Naive thymus-derived CD4-positive, alpha-beta T cell (primary cell): Measurements from ENCODE around the gene HLA-E. TPM values are rescaled to one million over a fixed set of nuclear protein-coding genes. Genes with fewer than 3 reads are reported as not detected.

Source experiments
- ATAC-seq: fragments of 150-1000 bp; cut with Tn5 transposase; 2 replicates; pipeline ENCODE4 v1.10.0; 2021; ENCODE audit warnings: mild to moderate bottlenecking, moderate library complexity
- CTCF ChIA-PET: fragments of 350-600 bp; sonication (Branson Sonifier 250); formaldehyde crosslinking; loops from one replicate; lab custom pipeline; 2021; ENCODE audit warnings: antibody characterized with exemption; lab: Charles Lee
- POLR2A ChIA-PET: fragments of 350-600 bp; sonication (Branson Sonifier 250); formaldehyde crosslinking; loops from one replicate; lab custom pipeline; 2021; ENCODE audit warnings: antibody characterized with exemption, inconsistent platforms; lab: Charles Lee
- DNase-seq, 9 donors: peaks; one replicate each; pipeline versions ENCODE4 v3.0.0 to v3.0.0-alpha.2; 2020 to 2022; ENCODE audit warnings: mixed read lengths in 1 of 9
- H3K27ac ChIP-seq: one replicate; pipeline ENCODE4 v1.7.0; 2013; ENCODE audit warnings: mild to moderate bottlenecking, low read depth, low read length, moderate library complexity
- H3K27me3 ChIP-seq, 2 donors: one replicate each; pipeline ENCODE4 v1.7.0; 2013; ENCODE audit warnings: low read length in 2 of 2, mild to moderate bottlenecking in 2 of 2, moderate library complexity in 2 of 2; ENCODE audit not compliant: control insufficient read depth in 2 of 2, insufficient read depth in 2 of 2
- H3K36me3 ChIP-seq, 3 experiments: 1 replicate in 2 of 3; 2 replicates in 1 of 3; pipeline ENCODE4 v1.7.0; 2013; ENCODE audit warnings: low read length in 3 of 3, mild to moderate bottlenecking in 3 of 3, moderate library complexity in 1 of 3; ENCODE audit not compliant: insufficient read depth in 3 of 3, control insufficient read depth in 2 of 3
- H3K4me1 ChIP-seq, 2 donors: one replicate each; pipeline ENCODE4 v1.7.0; 2013; ENCODE audit warnings: low read length in 2 of 2, mild to moderate bottlenecking in 2 of 2, moderate library complexity in 1 of 2; ENCODE audit not compliant: control insufficient read depth in 2 of 2, insufficient read depth in 2 of 2
- H3K4me3 ChIP-seq: 2 replicates; pipeline ENCODE4 v1.7.0; 2013; ENCODE audit warnings: mild to moderate bottlenecking, low read length
- H3K9me3 ChIP-seq, 3 experiments: 1 replicate in 2 of 3; 2 replicates in 1 of 3; pipeline ENCODE4 v1.7.0; 2013; ENCODE audit warnings: low read length in 3 of 3; ENCODE audit not compliant: control insufficient read depth in 2 of 3
- H3K27ac Mint-ChIP-seq, 9 donors: one replicate each; pipeline ENCODE4 v1.8.0; 2020 to 2022; ENCODE audit warnings: mixed read lengths in 9 of 9, mild to moderate bottlenecking in 8 of 9, moderate library complexity in 5 of 9, inconsistent platforms in 2 of 9
- H3K27me3 Mint-ChIP-seq, 5 donors: one replicate each; pipeline ENCODE4 v1.8.0; 2021 to 2022; ENCODE audit warnings: mixed read lengths in 5 of 5, mild to moderate bottlenecking in 1 of 5
- H3K36me3 Mint-ChIP-seq, 5 donors: one replicate each; pipeline ENCODE4 v1.8.0; 2020 to 2022; ENCODE audit warnings: mixed read lengths in 5 of 5, mild to moderate bottlenecking in 3 of 5, inconsistent platforms in 1 of 5
- H3K4me1 Mint-ChIP-seq, 7 donors: one replicate each; pipeline ENCODE4 v1.8.0; 2020 to 2022; ENCODE audit warnings: mixed read lengths in 7 of 7, mild to moderate bottlenecking in 3 of 7, inconsistent platforms in 1 of 7
- H3K4me3 Mint-ChIP-seq, 10 donors: one replicate each; pipeline ENCODE4 v1.8.0; 2020 to 2022; ENCODE audit warnings: mild to moderate bottlenecking in 10 of 10, mixed read lengths in 10 of 10, moderate library complexity in 6 of 10, inconsistent platforms in 2 of 10
- H3K9me3 Mint-ChIP-seq, 11 donors: one replicate each; pipeline ENCODE4 v1.8.0; 2020 to 2022; ENCODE audit warnings: mixed read lengths in 11 of 11, mild to moderate bottlenecking in 4 of 11, inconsistent platforms in 1 of 11, moderate library complexity in 1 of 11
- intact Hi-C, 2 donors: fragments of 100-400 bp; cut with micrococcal nuclease; formaldehyde crosslinking; loops; one replicate each; pipeline ENCODE4 v1.15.1; 2023
- polyA plus RNA-seq, 2 donors: library from polyadenylated mRNA; unstranded; fragments of 300-500 nt; fragmentation: Illumina TruSeq; gene quantifications; one replicate each; pipeline ENCODE4 v1.2.3, GENCODE V29; 2021
- total RNA-seq, 6 experiments: library from RNA in 5 of 6; stranded (reverse) in 5 of 6; gene quantifications; 1 replicate in 5 of 6; 2 replicates in 1 of 6; pipeline ENCODE4 v1.2.3 and lab custom pipeline; 2021 to 2026

The HLA-E gene
- total RNA-seq, result 1,000 to 10,000 TPM in 4 of 5 experiments, 100 to 1,000 TPM in 1; 614 to 1,412 (median 1,095) TPM
- 1,000 to 10,000 TPM; 3,020 to 3,096 TPM for polyA plus RNA-seq
- total RNA-seq (lab: John Stamatoyannopoulos, UW), result 1,987 reads per million, percentile 100 among the genes with 10 or more reads in this experiment

GRCh38 chr6:30489081-30490025 lies at the start of gene HLA-E:
Gene HLA-E (plus strand): TSS chr6:30489509. CDS start chr6:30489532, 23 bp downstream.
- Mint-ChIP-seq H3K27me3 (peaks cover 0 to 7% (median 0%) of the 10 kb centered on the region in 5 donors), H3K36me3 (peaks cover 13 to 50% (median 42%) of the 10 kb centered on the region in 5 donors), H3K27ac (peak within 1 kb of the TSS; percentile 96 to 99 (median 99)), H3K4me1 (peaks cover 33 to 61% (median 46%) of the 10 kb centered on the region in 7 donors), H3K4me3 (peak within 1 kb of the TSS; percentile 94 to 100 (median 99)), H3K9me3 (peaks cover 0 to 8% (median 0%) of the 10 kb centered on the region in 11 donors)
- ATAC-seq (peak; percentile 89), DNase-seq (peak; percentile 62 to 99 (median 95))
- Histone ChIP-seq H3K27ac (peak within 1 kb of the TSS; percentile 97), H3K9me3 (no peaks in the 10 kb centered on the region), H3K4me3 (peak within 1 kb of the TSS; percentile 83), H3K4me1 (peaks cover 26 to 33% of the 10 kb centered on the region in 2 donors), H3K27me3 (no peaks in the 10 kb centered on the region), H3K36me3 (peaks cover 27 to 44% (median 29%) of the 10 kb centered on the region in 3 experiments)
- ChIA-PET POLR2A (interaction anchor here (0.9 to 9.8 kb wide), 13 partner anchors 8 to 237 kb away, joined by 3 to 652 read pairs (median 9); partner anchors contain the start of gene MDC1), CTCF (interaction anchor here (4.8 to 10.0 kb wide), 3 partner anchors 28 to 56 kb away, joined by 18 to 263 read pairs (median 77); no protein-coding TSS in a partner anchor)
- intact Hi-C loops, result loop anchor here (1.0 kb wide), 7 partner anchors 20 to 231 kb away; partner anchors contain the start of genes GNL1 (in 2 of the 2), MRPS18B (in 2 of the 2), PPP1R10 (in 2 of the 2) and MDC1 (in 1 of the 2)

- Histone ChIP-seq H3K4me1 (no peaks in the 10 kb centered on the region), H3K36me3 (no peaks in the 10 kb centered on the region), H3K27me3 (peaks cover 13 to 16% of the 10 kb centered on the region in 2 donors), H3K27ac (no peak overlapping the region), H3K9me3 (no peaks in the 10 kb centered on the region), H3K4me3 (no peak overlapping the region)
- intact Hi-C loops, result no loop called here
- no peak overlapping the region for H3K4me3 Mint-ChIP-seq
- H3K27me3 Mint-ChIP-seq, result peaks cover 62 to 85% (median 70%) of the 10 kb centered on the region in 5 donors
- peaks cover 0 to 3% (median 0%) of the 10 kb centered on the region in 11 donors for H3K9me3 Mint-ChIP-seq
- H3K36me3 Mint-ChIP-seq, result no peaks in the 10 kb centered on the region
- CTCF ChIA-PET, result interaction anchor here (1.0 kb wide), 1 partner anchor 41 kb away, joined by 4 read pairs; no protein-coding TSS in a partner anchor
- no peak for DNase-seq
- no peak overlapping the region for H3K27ac Mint-ChIP-seq
- peaks cover 0 to 6% (median 4%) of the 10 kb centered on the region in 7 donors for H3K4me1 Mint-ChIP-seq
- POLR2A ChIA-PET, result interaction anchor here (0.6 to 2.9 kb wide), 4 partner anchors 10 to 276 kb away, joined by 3 to 13 read pairs (median 3); partner anchors contain the start of gene MDC1
- no peak for ATAC-seq
Observed at GRCh38 chr6:30441171-30441570, 48.1 kb upstream of the HLA-E start.

GRCh38 chr6:30443657-30444450 lies 45.5 kb upstream of the HLA-E start:
- no peak for ATAC-seq
- H3K27me3 Mint-ChIP-seq, result peaks cover 83 to 91% (median 88%) of the 10 kb centered on the region in 5 donors
- ChIA-PET POLR2A (no interaction called here), CTCF (no interaction called here)
- no peaks in the 10 kb centered on the region for H3K9me3 ChIP-seq
- H3K27ac Mint-ChIP-seq, result no peak overlapping the region
- H3K4me3 Mint-ChIP-seq, result peak overlapping the region in 1 of 10 donors; percentile 5
- H3K27ac ChIP-seq, result no peak overlapping the region
- no peak for DNase-seq
- no peak overlapping the region for H3K4me3 ChIP-seq
- peaks cover 3 to 11% (median 6%) of the 10 kb centered on the region in 7 donors for H3K4me1 Mint-ChIP-seq
- H3K27me3 ChIP-seq, result peaks cover 13 to 20% of the 10 kb centered on the region in 2 donors
- no peaks in the 10 kb centered on the region for H3K36me3 ChIP-seq
- intact Hi-C loops, result no loop called here
- H3K36me3 Mint-ChIP-seq, result no peaks in the 10 kb centered on the region
- no peaks in the 10 kb centered on the region for H3K4me1 ChIP-seq
- peaks cover 0 to 3% (median 0%) of the 10 kb centered on the region in 11 donors for H3K9me3 Mint-ChIP-seq

GRCh38 chr6:30444451-30444742 lies 44.9 kb upstream of the HLA-E start:
- ATAC-seq (no peak), DNase-seq (no peak)
- H3K9me3 Mint-ChIP-seq, result peaks cover 0 to 3% (median 0%) of the 10 kb centered on the region in 11 donors
- H3K4me1 ChIP-seq, result peaks cover 0 to 1% of the 10 kb centered on the region in 2 donors
- H3K4me1 Mint-ChIP-seq, result peaks cover 6 to 14% (median 11%) of the 10 kb centered on the region in 7 donors
- no peaks in the 10 kb centered on the region for H3K9me3 ChIP-seq
- H3K27me3 ChIP-seq, result peaks cover 13 to 20% of the 10 kb centered on the region in 2 donors
- POLR2A ChIA-PET, result no interaction called here
- peaks cover 89 to 96% (median 90%) of the 10 kb centered on the region in 5 donors for H3K27me3 Mint-ChIP-seq
- no peak overlapping the region for H3K4me3 ChIP-seq
- intact Hi-C loops, result no loop called here
- no peaks in the 10 kb centered on the region for H3K36me3 Mint-ChIP-seq
- no peak overlapping the region for H3K27ac ChIP-seq
- H3K4me3 Mint-ChIP-seq, result peak overlapping the region in 1 of 10 donors; percentile 5
- CTCF ChIA-PET, result interaction anchor here (0.7 kb wide), 1 partner anchor 11 kb away, joined by 9 read pairs; no protein-coding TSS in a partner anchor
- no peak overlapping the region for H3K27ac Mint-ChIP-seq
- H3K36me3 ChIP-seq, result no peaks in the 10 kb centered on the region

- peaks cover 13 to 15% of the 10 kb centered on the region in 2 donors for H3K27me3 ChIP-seq
- no peak overlapping the region for H3K27ac Mint-ChIP-seq
- peaks cover 0 to 1% (median 0%) of the 10 kb centered on the region in 11 donors for H3K9me3 Mint-ChIP-seq
- ATAC-seq (no peak), DNase-seq (no peak)
- POLR2A ChIA-PET, result no interaction called here
- no peak overlapping the region for H3K27ac ChIP-seq
- H3K4me3 Mint-ChIP-seq, result peak overlapping the region in 1 of 10 donors; percentile 20
- intact Hi-C loops, result no loop called here
- H3K9me3 ChIP-seq, result no peaks in the 10 kb centered on the region
- CTCF ChIA-PET, result no interaction called here
- H3K27me3 Mint-ChIP-seq, result peaks cover 81 to 89% (median 89%) of the 10 kb centered on the region in 5 donors
- H3K4me1 ChIP-seq, result peaks cover 16 to 19% of the 10 kb centered on the region in 2 donors
- H3K36me3 ChIP-seq, result no peaks in the 10 kb centered on the region
- no peaks in the 10 kb centered on the region for H3K36me3 Mint-ChIP-seq
- H3K4me3 ChIP-seq, result no peak overlapping the region
- peaks cover 13 to 31% (median 27%) of the 10 kb centered on the region in 7 donors for H3K4me1 Mint-ChIP-seq
Observed at GRCh38 chr6:30446259-30446658, 43.0 kb upstream of the HLA-E start.

GRCh38 chr6:30447237-30447636 lies 42.1 kb upstream of the HLA-E start:
- ChIA-PET CTCF (no interaction called here), POLR2A (no interaction called here)
- Histone ChIP-seq H3K4me3 (no peak overlapping the region), H3K27ac (no peak overlapping the region), H3K36me3 (no peaks in the 10 kb centered on the region), H3K4me1 (peaks cover 25 to 29% of the 10 kb centered on the region in 2 donors), H3K27me3 (peaks cover 13 to 15% of the 10 kb centered on the region in 2 donors), H3K9me3 (no peaks in the 10 kb centered on the region)
- ATAC-seq (no peak), DNase-seq (no peak)
- H3K4me1 Mint-ChIP-seq, result peaks cover 20 to 38% (median 36%) of the 10 kb centered on the region in 7 donors
- intact Hi-C loops, result no loop called here
- no peak overlapping the region for H3K4me3 Mint-ChIP-seq
- peaks cover 82 to 91% (median 89%) of the 10 kb centered on the region in 5 donors for H3K27me3 Mint-ChIP-seq
- peaks cover 0 to 1% (median 0%) of the 10 kb centered on the region in 11 donors for H3K9me3 Mint-ChIP-seq
- no peaks in the 10 kb centered on the region for H3K36me3 Mint-ChIP-seq
- no peak overlapping the region for H3K27ac Mint-ChIP-seq
